Astrocyte (in vitro differentiated cells and primary cell): ENCODE data around the gene ZNF783. TPM values are rescaled to one million over a fixed set of nuclear protein-coding genes. Genes with fewer than 3 reads are reported as not detected.

Experiments
- DNase-seq: peaks from one replicate; pipeline ENCODE4 v3.0.0-alpha.2; 2010; ENCODE audit warnings: low read depth
- FAIRE-seq: peaks from 2 replicates; lab custom pipeline; 2011; peaks lifted over from hg19 to GRCh38; lab: Jason Lieb, UNC
- H2AFZ ChIP-seq: 2 replicates; pipeline ENCODE4 v1.6.0; 2012; ENCODE audit warnings: low read depth, low read length, inconsistent platforms
- H3K27ac ChIP-seq: 2 replicates; pipeline ENCODE4 v1.5.1; 2011; ENCODE audit warnings: low read depth, low read length, inconsistent platforms
- H3K27me3 ChIP-seq: 2 replicates; pipeline ENCODE4 v1.6.0; 2011; ENCODE audit warnings: low read length, inconsistent platforms; ENCODE audit not compliant: insufficient read depth
- H3K36me3 ChIP-seq: 2 replicates; pipeline ENCODE4 v1.5.1; 2011; ENCODE audit warnings: low read length, inconsistent platforms; ENCODE audit not compliant: insufficient read depth
- H3K4me1 ChIP-seq: 2 replicates; pipeline ENCODE4 v1.5.1; 2011; ENCODE audit warnings: low read length, inconsistent platforms; ENCODE audit not compliant: insufficient read depth
- H3K4me2 ChIP-seq: 2 replicates; pipeline ENCODE4 v1.6.0; 2012; ENCODE audit warnings: low read length, inconsistent platforms
- H3K4me3 ChIP-seq: 2 replicates; pipeline ENCODE4 v1.5.1; 2011; ENCODE audit warnings: low read depth, mild to moderate bottlenecking, low read length, inconsistent platforms; ENCODE audit not compliant: insufficient read depth
- H3K79me2 ChIP-seq: 2 replicates; pipeline ENCODE4 v1.6.0; 2012; ENCODE audit warnings: mild to moderate bottlenecking, low read length, inconsistent platforms; ENCODE audit not compliant: insufficient read depth
- H3K9ac ChIP-seq: 2 replicates; pipeline ENCODE4 v1.6.0; 2012; ENCODE audit warnings: mild to moderate bottlenecking, low read length, inconsistent platforms
- H3K9me3 ChIP-seq: 2 replicates; pipeline ENCODE4 v1.5.1; 2012; ENCODE audit warnings: low read depth, mild to moderate bottlenecking, low read length, inconsistent platforms; ENCODE audit not compliant: insufficient read depth
- H4K20me1 ChIP-seq: 2 replicates; pipeline ENCODE4 v1.6.0; 2012; ENCODE audit warnings: low read length, inconsistent platforms; ENCODE audit not compliant: insufficient read depth
- H3K27ac Mint-ChIP-seq: one replicate; pipeline ENCODE4 v1.8.0; 2021; ENCODE audit warnings: mild to moderate bottlenecking, mixed read lengths; ENCODE audit not compliant: unreplicated experiment
- H3K27me3 Mint-ChIP-seq: one replicate; pipeline ENCODE4 v1.8.0; 2021; ENCODE audit warnings: low read depth, mixed read lengths; ENCODE audit not compliant: unreplicated experiment
- H3K36me3 Mint-ChIP-seq: one replicate; pipeline ENCODE4 v1.8.0; 2021; ENCODE audit warnings: low read depth, mixed read lengths; ENCODE audit not compliant: unreplicated experiment
- H3K4me1 Mint-ChIP-seq: one replicate; pipeline ENCODE4 v1.8.0; 2021; ENCODE audit warnings: low read depth, mixed read lengths; ENCODE audit not compliant: unreplicated experiment
- H3K4me3 Mint-ChIP-seq: one replicate; pipeline ENCODE4 v1.8.0; 2021; ENCODE audit warnings: mild to moderate bottlenecking, moderate library complexity, mixed read lengths; ENCODE audit not compliant: unreplicated experiment
- H3K9me3 Mint-ChIP-seq: one replicate; pipeline ENCODE4 v1.8.0; 2021; ENCODE audit warnings: mild to moderate bottlenecking, mixed read lengths; ENCODE audit not compliant: unreplicated experiment
- CTCF ChIP-seq: IDR thresholded peaks from 2 replicates; pipeline ENCODE4 v1.5.1; 2011; ENCODE audit warnings: low read depth, mild to moderate bottlenecking, inconsistent platforms, low read length, moderate library complexity; ENCODE audit not compliant: insufficient read depth
- EZH2 ChIP-seq: IDR thresholded peaks from 2 replicates; pipeline ENCODE4 v1.6.1; 2012; ENCODE audit warnings: mild to moderate bottlenecking, low read length, inconsistent platforms; ENCODE audit not compliant: insufficient read depth
- total RNA-seq: library from RNA; stranded (reverse); gene quantifications from 2 replicates; pipeline ENCODE4 v1.2.1, GENCODE V29; 2021

ZNF783 gene
- total RNA-seq, 1 donor from 2014 or later: 10.6 TPM

- H3K9ac ChIP-seq: no peak overlapping the region
- FAIRE-seq (no peak), DNase-seq (no peak)
- Mint-ChIP-seq H3K27ac (no peak overlapping the region), H3K36me3 (no peaks in the 10 kb centered on the region), H3K9me3 (peaks cover 8% of the 10 kb centered on the region), H3K27me3 (no peaks in the 10 kb centered on the region), H3K4me1 (no peaks in the 10 kb centered on the region), H3K4me3 (no peak overlapping the region)
- no peaks in the 10 kb centered on the region for H3K36me3 ChIP-seq
- no peaks in the 10 kb centered on the region for H3K27me3 ChIP-seq
- no peak overlapping the region for H3K27ac ChIP-seq
- no peaks in the 10 kb centered on the region for H3K9me3 ChIP-seq
- no peak for TF ChIP-seq CTCF
- no peak for TF ChIP-seq EZH2
- H4K20me1 ChIP-seq: no peaks in the 10 kb centered on the region
- no peaks in the 10 kb centered on the region for H3K4me1 ChIP-seq
- no peak overlapping the region for H3K4me2 ChIP-seq
- H3K79me2 ChIP-seq: no peaks in the 10 kb centered on the region
- no peak overlapping the region for H3K4me3 ChIP-seq
- no peak overlapping the region for H2AFZ ChIP-seq
Measured at GRCh38 chr7:149310990-149311573, 49.1 kb downstream of the ZNF783 start.

- Histone ChIP-seq H3K36me3 (no peaks in the 10 kb centered on the region), H3K9ac (no peak overlapping the region), H3K4me1 (no peaks in the 10 kb centered on the region), H3K79me2 (no peaks in the 10 kb centered on the region), H3K9me3 (no peaks in the 10 kb centered on the region), H3K4me3 (no peak overlapping the region), H3K27me3 (no peaks in the 10 kb centered on the region), H3K4me2 (no peak overlapping the region), H3K27ac (no peak overlapping the region), H4K20me1 (no peaks in the 10 kb centered on the region), H2AFZ (no peak overlapping the region)
- no peak overlapping the region for H3K4me3 Mint-ChIP-seq
- peaks cover 10% of the 10 kb centered on the region for H3K27me3 Mint-ChIP-seq
- H3K27ac Mint-ChIP-seq: no peak overlapping the region
- no peak for DNase-seq
- TF ChIP-seq CTCF (no peak), EZH2 (no peak)
- H3K36me3 Mint-ChIP-seq: no peaks in the 10 kb centered on the region
- no peaks in the 10 kb centered on the region for H3K4me1 Mint-ChIP-seq
- FAIRE-seq: no peak
- H3K9me3 Mint-ChIP-seq: peaks cover 11% of the 10 kb centered on the region
Measured at GRCh38 chr7:149313981-149314380, 52.0 kb downstream of the ZNF783 start.

- peaks cover 14% of the 10 kb centered on the region for H3K27me3 Mint-ChIP-seq
- FAIRE-seq: no peak
Measured at GRCh38 chr7:149316606-149317005, 54.6 kb downstream of the ZNF783 start.

More at GRCh38 chr7:149316606-149317005, 54.6 kb downstream of the ZNF783 start:
- Histone ChIP-seq H3K9ac (no peak overlapping the region), H3K4me1 (no peaks in the 10 kb centered on the region), H3K36me3 (no peaks in the 10 kb centered on the region), H3K27ac (no peak overlapping the region), H3K79me2 (no peaks in the 10 kb centered on the region), H3K4me3 (no peak overlapping the region), H2AFZ (no peak overlapping the region), H3K4me2 (no peak overlapping the region), H3K9me3 (no peaks in the 10 kb centered on the region), H4K20me1 (no peaks in the 10 kb centered on the region), H3K27me3 (peaks cover 2% of the 10 kb centered on the region)
- DNase-seq: no peak
- Mint-ChIP-seq H3K36me3 (no peaks in the 10 kb centered on the region), H3K9me3 (peaks cover 15% of the 10 kb centered on the region), H3K4me3 (no peak overlapping the region), H3K4me1 (no peaks in the 10 kb centered on the region), H3K27ac (no peak overlapping the region)
- TF ChIP-seq EZH2 (no peak), CTCF (no peak)
